ENCODE data around the gene KYNU.
A peak's percentile ranks its signal among the peaks of the same experiment; 100 is the strongest.
"Not testable (repeated sequence)": the region's sequence is repeated elsewhere in the genome, so short reads cannot be mapped to it uniquely, and the experiment has no call there.

The KYNU gene

GRCh38 chr2:142877216-142877838 is at the start of gene KYNU:
TSS of gene KYNU (plus strand) at chr2:142877664. CDS start at chr2:142885368, 7,704 bp downstream.
- no peak for DNase-seq (ENCODE audit: low spot score)

- DNase-seq (ENCODE audit: low spot score), result no peak
Measured at GRCh38 chr2:142834021-142834420, 43.4 kb upstream of the KYNU start.

- no peak for DNase-seq (ENCODE audit: low spot score)
Measured at GRCh38 chr2:142840436-142840835, 37.0 kb upstream of the KYNU start.

DNA sequence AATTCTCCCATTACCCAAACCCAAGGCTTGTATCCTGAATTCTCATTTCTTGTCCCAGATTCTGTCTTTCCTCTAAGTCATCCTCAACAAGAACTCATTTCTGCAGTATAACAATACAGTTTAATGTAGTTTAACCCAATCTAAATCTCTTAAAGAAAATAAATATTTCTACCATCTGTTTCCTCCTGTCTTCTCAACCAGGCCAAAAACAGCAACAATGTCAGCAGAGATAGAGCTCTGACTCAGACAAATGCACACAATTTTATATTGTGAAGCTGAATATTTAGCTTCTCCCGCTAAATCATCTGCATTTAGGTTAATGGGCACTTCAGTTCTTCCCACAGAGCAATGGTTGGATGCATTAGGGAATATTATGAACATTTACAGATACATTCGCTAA is 35.7 kb upstream of the KYNU start:
- DNase-seq (ENCODE audit: low spot score), result no peak

DNA sequence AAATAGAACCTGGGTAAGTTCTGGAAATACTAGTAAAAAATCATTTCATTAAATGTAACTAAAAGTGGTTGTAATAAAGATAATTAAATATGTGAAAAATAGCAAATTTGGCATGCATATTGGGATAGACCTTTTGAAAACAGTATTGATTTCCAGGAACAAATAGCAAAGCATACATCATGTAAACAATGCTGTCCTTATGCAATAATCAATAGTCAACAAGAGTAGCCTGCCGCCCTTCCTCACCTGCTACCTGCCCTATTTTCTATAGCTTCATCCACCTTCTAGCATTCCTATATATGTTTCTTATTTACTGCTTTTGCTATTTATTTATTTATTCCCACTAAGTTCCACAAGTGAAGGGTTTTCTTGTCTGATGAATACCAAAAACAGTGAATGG is 35.1 kb upstream of the KYNU start:
- no peak for DNase-seq (ENCODE audit: low spot score)

DNA sequence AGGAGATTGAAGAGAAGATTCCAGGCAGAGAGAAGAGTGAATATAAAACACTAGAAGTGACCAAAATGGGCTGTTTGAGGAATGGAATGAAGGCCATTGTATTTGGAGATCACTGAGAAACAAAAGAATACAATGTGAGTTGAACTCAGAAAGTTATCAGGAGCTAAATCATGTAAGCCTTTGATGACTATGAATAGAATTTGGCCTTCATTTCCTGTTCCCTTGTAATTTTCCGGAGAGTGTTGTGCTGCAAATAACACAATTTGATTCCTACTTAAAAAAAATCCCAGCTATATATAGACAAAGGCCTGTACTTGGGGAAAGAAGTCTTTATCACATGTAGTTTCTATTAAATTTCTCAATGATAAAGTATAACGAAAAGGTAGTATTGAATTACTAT is 33.7 kb upstream of the KYNU start:
- DNase-seq (ENCODE audit: low spot score), result no peak

DNA sequence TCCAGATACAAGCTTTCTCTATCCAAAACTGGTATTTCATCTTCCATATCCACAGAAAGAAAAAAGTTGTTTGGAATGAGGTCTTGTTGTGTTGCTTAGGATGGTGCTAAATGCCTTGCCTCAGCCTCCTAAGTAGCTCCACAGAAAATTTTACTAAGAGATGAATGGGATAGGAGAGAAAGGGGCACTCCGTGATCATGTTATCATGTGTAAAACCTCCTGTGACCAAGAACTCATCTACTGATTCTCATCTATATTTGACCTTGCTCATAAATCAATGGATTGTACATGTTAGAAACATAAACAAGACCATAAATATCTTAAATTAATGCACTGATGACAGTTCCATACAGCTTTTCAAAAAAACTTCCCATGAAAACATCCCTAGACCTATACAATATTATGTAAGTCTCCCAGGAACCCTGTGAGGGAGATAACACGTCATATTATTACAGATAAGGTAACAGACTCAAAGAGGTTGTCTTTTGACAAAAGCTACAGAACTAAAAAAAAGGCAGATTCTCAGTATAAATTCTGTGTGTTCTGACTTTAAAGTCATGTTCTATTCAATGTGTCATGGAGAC is 29.3 kb upstream of the KYNU start:
- DNase-seq (ENCODE audit: low spot score), result no peak

DNA sequence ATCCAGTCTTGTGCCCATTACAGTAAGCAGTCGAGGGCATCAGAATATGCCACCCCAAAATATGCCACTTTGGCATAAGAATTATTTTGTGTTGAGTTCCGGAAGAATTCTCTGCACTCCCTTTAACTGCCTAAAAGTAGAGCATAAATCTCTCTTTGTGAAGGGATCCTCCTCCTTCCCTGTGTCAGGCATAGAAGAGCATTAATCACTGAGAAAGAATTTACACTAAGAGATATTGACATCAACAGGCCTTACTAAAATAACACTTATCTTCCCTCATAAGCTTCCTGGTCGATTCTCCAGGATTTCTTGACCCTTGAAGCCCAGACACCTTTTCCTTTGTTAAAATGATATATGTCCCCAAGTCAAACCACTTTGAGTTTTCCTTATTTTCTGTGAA is 27.6 kb upstream of the KYNU start:
- DNase-seq (ENCODE audit: low spot score), result no peak

DNA sequence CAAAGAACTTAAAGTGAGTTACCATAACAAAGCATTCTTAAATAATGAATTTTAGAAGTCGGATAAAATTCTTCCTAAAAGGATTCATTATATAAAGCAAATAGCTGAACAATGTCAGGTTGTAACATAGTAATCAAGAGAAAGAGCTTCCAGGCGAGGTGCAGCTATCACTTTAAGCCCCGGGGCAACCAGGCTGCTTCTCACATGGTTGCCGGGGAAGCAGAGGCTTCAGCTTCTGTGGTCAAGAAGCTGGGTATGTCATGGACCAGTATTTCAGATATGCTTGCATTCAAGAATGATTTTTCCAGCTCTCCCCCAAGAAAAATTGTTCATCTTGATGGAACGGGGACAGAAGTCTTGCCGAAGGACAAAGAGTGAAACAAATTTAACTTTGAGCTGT is 23.6 kb upstream of the KYNU start:
- DNase-seq (ENCODE audit: low spot score), result no peak

GRCh38 chr2:142857256-142858164 is 20.0 kb upstream of the KYNU start:
- DNase-seq (ENCODE audit: low spot score), result no peak

DNA sequence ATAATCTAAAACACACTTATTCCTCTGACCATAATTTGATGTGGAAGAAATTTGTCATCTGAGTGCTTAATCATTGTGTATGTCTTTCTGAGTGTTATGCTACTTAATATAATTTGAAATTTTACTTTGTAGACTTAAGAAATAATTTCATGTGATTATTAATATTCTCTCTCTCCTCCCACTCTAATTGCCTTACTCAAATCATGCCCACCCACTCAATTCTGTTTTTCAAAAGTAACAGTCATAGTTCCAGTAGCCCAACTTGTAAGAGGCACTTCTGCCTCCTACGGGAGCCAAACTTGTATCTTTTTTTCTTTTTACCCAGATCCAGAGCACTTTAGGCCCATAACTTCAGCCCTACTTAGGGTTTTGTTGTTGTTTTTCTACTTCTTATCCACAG is 18.5 kb upstream of the KYNU start:
- no peak for DNase-seq (ENCODE audit: low spot score)

GRCh38 chr2:142862299-142862698 is 15.2 kb upstream of the KYNU start:
- no peak for DNase-seq (ENCODE audit: low spot score)

DNA sequence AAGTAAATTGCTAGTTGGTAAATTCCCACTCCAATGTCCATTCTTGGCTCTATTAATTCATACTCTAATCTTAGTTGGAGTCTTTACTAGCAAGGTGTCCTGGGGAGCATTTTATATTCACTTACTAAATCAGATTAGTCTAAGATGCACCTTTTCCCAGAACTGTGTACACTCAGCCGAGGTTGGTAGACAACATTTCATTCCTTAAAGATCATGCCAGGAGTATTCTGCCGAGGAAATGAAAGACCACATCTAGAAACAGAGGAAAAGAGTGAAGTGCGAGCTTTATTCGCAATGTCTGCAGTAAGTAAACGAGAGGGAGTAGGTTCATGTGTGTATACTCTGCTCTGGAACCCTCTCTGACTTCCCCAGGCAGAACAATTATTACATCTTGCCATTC is 14.6 kb upstream of the KYNU start:
- no peak for DNase-seq (ENCODE audit: low spot score)

- peak; percentile 20 for DNase-seq (ENCODE audit: low spot score)
Measured at GRCh38 chr2:142863485-142863961, 13.9 kb upstream of the KYNU start.

DNA sequence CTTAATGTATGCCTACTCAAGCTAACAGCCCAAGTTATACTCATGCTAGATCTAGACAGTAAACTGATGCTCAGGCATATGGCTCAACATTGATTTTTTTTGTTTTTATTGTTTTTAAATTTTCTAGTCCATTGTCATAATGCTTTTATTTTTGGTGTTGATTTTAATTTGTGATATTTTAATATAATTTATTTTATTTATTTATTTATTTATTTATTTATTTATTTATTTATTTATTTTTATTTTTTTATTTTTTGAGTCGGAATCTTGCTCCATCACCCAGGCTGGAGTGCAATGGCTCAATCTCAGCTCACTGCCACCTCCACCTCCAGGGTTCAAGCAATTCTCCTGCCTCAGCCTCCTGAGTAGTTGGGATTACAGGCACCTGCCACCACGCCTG is 12.9 kb upstream of the KYNU start:
- not testable (repeated sequence) for DNase-seq (ENCODE audit: low spot score)

GRCh38 chr2:142865924-142866323 is 11.5 kb upstream of the KYNU start:
- no peak for DNase-seq (ENCODE audit: low spot score)

- DNase-seq (ENCODE audit: low spot score), result no peak
Measured at GRCh38 chr2:142866426-142866825, 11.0 kb upstream of the KYNU start.

- no peak for DNase-seq (ENCODE audit: low spot score)
Measured at GRCh38 chr2:142867136-142867535, 10.3 kb upstream of the KYNU start.

- no peak for DNase-seq (ENCODE audit: low spot score)
Measured at GRCh38 chr2:142868229-142868762, 9.2 kb upstream of the KYNU start.

- DNase-seq (ENCODE audit: low spot score), result not testable (repeated sequence)
Measured at GRCh38 chr2:142869065-142869460, 8.4 kb upstream of the KYNU start.

GRCh38 chr2:142869461-142870106 is 7.9 kb upstream of the KYNU start:
- DNase-seq (ENCODE audit: low spot score), result no peak

DNA sequence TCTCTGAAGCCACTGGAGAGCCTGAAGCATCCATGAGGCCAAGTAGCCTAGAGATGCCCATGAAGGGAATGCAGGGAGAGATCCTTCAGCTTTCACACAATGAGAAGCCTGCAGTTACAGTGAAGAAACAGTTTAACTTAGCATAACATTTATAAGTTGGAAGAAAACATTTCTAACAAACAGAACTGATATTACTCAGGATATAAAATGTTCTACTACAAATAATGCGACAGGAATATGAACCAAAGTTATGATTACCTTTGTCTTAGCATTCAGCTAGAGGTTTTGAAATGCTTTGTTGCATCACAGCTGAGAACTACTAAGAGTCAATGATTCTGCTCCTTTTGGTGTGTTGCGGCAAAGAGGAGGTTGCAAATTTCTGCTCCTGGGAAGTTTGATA is 6.9 kb upstream of the KYNU start:
- DNase-seq (ENCODE audit: low spot score), result no peak

Measured in AG08396 (cell line).